GM21576 (cell line): Measurements from ENCODE around the gene COMMD1.
"Not testable (repeated sequence)": the region's sequence is repeated elsewhere in the genome, so short reads cannot be mapped to it uniquely, and the experiment has no call there.

Source experiments
- ATAC-seq: cut with Tn5 transposase; IDR thresholded peaks from one replicate; pipeline ENCODE4 v1.9.1; 2021; ENCODE audit warnings: mild to moderate bottlenecking, moderate library complexity; ENCODE audit not compliant: unreplicated experiment

The COMMD1 gene

DNA sequence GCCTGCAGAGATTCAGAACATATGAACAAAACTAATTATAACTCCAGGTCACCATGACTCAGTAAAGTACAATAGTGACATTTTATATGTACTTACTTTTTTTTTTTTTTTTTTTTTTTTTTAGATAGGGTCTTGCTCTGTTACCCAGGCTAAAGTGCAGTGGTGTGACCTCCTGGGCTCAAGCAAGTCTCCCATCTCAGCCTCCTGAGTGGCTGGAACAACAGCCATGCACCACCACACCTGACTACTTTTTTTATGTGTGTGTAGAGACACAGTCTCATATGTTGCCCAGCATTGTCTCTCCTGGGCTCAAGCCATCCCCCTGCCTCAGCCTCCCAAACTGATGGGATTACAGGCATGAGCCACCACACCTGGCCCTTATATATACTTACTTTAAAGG, 159.8 kb downstream of the COMMD1 start:
- no peak for ATAC-seq

DNA sequence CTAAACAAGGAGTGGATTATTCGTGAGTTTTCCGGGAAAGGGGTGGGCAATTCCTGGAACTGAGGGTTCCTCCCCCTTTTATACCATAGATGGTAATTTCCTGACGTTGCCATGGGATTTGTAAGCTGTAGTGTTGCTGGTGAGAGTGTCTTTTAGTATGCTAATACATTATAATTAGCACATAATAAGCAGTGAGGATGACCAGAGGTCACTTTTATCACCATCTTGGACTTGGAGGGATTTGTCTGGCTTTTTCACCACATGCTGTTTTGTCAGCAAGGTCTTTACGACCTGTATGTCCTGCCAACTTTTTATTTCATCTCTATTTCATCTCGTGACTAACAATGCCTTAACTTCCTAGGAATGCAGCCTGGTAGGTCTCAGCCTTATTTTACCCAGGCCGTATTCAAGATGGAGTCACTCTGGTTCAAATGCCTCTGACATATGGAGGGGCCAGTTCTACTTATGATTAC, 165.7 kb downstream of the COMMD1 start:
- no peak for ATAC-seq

DNA sequence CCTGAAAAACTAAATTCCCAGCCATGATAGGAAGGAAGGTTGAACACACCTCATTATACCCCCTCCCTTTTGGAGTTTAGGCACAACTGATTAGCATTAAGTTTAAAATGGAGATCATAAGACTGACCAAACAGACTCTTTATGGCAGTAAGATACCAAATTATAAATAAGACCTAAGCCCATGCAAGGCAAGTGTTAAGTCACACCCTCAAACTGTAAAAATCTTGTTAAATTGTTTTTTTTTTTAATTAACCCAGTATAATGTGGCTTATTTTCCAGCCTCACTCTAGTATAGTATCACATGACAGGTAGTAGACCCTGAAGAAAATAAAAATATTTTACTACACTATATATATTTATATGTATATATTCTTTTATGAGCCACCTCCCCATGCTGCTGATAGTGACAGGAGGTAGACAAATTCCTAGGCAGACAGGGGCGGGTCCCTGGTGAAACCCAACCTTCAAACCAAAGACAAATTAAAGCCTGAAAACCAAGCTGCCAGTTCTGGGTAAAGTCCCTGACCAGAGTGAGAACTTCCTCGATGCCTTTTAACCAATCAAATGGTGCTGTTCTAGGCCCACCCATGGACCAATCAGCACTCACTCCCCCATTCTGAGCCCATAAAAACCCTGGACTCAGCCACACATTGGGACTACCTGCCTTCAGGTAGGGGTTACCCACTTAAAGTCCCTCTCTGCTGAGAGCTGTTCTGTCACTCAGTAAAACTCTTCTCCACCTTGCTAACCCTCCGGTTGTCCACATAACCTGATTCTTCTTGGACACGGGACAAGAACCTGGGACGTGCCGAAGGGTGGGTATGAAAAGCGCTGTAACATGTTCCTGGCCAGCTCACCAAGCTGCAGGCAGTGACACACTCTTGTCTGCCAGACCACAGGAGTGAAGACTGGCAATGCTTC, 166.5 kb downstream of the COMMD1 start:
- no peak for ATAC-seq

DNA sequence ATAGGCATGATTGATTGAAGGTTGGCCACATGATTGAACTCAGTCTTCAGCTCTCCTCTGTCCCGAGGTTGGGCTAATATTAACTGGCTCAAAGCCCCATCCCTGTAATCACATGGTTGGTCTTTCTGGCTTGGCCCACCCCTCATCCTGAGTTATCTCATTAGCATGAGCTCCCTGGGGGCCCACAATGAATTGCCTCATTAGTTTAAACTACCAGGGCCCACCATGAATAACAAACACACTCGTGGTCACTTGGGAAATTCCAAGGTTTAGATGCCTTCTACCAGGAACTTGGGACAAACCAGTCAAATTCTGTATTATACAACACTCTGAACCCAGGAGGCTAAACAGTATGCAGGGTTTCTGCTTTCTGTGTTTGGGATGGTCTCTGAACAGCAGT, 168.8 kb downstream of the COMMD1 start:
- no peak for ATAC-seq

DNA sequence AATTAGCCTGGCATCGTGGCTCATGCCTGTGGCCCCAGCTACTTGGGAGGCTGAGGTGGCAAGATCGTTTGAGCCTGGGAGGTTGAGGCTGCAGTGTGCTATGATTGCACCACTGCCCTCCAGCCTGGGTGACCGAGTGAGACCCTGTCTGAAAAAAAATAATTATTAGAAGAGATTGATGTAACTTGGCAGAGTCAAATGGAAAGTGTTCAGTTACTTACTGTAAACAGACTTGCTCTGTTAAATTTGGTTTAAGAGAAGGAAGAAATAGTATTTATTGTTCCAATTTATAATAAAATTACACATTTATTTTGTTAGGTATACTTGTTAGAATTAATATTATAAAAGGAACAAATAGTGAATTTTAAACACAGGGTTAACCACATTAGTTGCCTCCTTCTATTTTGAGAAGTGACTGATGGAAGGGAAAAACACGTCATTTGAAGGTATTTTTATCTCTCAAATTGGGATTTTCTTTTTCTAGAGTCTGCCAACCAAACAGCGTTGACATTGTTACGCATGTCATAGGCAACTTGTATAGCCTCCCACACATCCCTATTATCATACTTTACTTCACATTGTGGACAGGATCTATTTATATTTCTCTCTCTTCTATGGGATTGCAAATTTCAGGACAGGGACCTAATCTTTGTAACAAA, 171.6 kb downstream of the COMMD1 start:
- no peak for ATAC-seq

DNA sequence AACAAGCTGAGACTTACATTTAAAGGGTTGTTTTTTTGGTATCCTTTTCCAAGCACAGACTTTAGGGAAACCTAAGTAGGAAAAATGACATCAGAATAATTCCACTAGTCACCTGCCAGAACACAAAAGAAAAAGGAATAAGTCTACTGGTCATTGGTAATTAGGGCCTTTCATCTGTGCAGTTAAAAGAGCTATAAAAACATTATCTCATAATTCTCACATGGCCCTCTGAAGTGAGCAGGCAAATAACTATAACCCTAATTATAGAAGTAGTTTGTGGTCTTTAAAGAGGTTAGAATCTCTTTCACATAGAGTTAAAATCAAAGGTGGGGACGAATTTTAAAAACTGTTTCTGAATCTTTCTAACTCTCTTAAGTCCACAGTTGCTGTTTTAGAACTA, 179.3 kb downstream of the COMMD1 start:
- ATAC-seq: no peak

DNA sequence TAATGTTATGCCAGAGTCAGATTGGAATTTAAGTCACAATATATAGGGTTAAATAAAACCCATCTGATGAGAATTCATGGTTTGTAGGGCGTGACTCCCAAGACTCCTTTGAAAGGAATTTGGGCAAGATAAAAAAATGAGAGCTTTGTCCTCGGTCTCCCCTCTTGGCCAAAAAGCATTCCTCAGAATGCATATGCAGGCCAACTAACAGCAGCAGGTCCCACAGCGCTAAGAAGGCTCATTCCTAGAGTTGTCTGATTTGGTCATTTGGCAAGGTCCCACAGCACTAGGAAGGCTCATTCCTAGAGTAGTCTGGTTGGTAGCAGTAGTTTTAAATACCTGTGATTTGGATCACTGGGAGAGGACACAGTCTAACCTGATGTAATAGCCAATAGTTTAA, 184.2 kb downstream of the COMMD1 start:
- no peak for ATAC-seq

DNA sequence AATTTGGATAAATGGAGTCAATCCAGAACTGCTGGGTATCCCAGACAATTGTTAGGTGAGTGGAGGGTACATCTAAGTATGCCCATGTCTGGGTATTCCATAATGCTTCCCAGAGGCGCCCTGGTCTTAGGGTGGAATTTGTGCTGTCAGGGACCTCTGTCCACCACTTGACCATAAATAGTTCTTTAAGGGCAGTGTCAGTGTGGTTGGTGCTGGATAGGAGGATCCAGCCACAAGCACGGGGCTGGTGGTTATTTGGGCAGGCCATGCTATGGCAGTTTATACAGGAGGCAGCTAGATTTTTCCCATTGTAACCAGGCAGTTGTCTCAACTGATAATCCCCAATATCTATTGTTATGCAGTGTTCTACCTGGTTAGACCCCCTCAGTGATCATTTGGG, 186.0 kb downstream of the COMMD1 start:
- no peak for ATAC-seq

DNA sequence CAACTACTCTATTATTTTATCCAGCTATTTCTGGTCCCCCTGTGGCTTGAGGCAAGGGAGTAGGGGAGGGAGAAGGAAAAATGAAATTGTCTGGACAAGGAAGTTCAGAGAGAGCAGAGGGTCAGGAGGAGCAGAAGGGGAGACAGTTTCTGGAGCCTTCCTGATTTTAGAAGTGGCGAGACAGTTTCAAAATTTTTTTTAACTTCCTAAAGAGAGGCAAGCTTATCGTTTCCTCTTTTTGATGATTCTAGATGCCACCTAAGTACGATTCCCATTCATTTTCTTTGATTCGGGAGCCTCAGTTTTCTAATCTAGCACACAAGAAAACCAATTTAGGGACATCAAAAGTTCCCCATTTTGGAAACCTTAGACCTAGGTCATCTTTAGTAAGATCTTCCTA, 193.6 kb downstream of the COMMD1 start:
- peak; percentile 17 for ATAC-seq

DNA sequence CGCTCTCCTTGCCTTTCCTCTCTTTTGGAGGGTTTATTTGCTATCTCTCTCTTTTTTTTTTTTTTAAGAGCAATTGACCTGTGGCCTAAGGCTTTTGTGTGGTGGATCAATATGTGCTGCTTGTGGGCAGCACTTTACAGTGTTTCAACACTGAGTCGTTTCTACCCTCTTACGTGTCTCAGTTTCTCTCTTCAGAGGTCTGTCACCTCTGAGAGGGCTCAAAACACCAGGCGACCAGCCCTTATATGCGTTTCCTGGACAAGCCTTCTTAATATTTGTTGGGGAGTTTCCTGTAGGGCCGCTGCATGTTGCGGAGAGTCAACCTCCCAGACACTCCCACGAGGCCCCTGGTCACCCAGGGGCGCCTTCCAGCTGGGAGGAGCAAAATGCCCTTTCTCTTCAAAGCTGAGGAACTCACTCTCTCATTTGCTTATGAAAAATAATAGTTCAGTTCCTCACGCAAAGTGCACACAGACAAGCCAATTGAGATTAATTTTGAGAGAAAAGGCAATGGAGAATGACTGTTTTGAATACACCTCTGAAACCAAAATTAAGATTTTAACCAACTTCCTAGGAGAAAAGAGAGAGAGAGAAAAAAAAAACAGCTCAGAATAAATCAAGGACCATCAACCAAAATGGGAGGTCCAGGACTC, 194.2 kb downstream of the COMMD1 start:
- peak; percentile 80 for ATAC-seq

DNA sequence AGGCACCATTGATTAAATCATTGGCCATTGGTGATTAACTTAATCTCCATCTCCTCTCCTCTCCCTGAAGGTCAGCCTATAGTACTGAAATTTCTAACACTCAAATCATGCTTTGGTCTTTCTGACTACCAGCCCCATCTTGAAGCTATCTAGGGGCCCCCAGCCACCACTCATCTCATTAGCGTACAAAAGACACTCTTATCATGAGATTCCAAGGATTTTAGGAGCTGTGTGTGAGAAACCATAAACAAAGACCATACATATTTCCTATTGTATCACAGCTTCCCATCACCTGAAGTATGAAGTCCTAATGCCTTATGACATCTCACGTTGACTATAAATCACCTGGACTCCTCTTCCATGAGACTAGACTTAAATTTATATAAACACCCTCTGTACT, 196.4 kb downstream of the COMMD1 start:
- ATAC-seq: no peak

DNA sequence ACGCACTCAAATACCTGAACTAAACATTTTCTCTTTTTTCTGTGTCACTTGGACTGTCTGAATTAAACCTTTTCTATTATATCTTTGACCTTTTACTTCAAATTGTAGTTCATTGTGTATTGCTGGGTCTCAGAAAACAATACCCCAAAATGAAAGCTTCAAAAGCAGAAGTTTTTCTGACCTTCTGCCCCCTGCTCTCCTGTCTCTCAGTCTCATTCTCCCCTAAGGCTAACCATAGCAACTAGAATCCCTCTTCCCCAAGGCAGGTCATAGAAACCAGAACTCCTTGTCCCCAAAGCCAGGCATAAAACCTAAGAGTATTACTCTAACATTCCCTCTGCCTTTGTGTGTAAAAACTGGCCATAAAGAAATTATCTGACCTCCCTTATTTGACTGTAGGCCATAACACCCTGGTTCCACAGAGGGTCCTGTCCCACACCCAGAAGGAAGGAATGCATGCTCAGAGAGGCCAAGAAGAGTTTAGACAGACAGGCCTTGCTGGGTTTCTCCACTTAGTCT, 197.0 kb downstream of the COMMD1 start:
- ATAC-seq: no peak

DNA sequence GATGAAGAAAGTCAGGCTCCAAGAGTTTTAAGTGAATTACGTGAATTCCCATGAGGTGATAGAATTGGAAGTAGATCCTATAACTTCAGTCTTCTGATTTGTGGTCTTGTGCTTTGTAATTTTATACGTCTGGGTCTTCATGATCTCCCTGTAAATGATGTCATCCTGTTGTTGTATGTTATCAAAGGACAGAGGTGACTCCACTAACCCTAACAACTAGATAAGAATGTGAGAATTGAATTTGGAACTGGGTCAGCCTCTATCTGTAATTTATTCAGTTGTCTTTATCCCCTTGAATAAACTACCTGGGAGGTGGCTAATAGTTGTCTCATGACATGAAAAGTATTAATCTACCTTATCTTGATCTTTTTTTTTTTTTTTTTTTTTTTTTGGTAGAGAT, 204.1 kb downstream of the COMMD1 start:
- no peak for ATAC-seq

DNA sequence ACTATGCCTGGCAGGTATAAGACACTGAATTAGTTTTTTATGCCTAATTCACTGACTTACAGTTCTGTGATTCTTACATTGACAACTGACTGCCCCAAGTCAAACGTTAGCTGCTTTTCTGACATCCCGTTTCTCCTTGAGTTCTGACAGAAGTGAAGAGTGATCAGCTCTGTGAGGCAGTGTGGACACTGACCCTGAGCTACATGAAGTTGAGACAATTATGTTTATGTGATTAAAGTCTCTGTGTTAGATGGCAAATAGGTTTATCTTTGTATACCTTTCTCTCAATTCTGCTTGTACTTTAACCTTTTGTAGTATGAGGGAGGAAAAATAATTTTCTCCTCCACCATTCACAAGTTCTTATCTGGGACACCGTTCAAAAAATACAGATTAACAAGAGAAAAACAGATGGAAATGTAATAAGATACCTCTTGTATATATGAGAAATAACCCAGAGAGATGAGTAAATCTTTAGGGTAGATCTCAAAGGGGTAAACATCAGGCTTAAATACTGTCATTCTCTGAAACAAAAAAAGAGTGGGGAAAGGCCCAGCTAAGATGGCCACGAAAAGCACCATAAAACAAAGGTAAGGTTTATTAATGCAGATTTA, 205.0 kb downstream of the COMMD1 start:
- no peak for ATAC-seq

DNA sequence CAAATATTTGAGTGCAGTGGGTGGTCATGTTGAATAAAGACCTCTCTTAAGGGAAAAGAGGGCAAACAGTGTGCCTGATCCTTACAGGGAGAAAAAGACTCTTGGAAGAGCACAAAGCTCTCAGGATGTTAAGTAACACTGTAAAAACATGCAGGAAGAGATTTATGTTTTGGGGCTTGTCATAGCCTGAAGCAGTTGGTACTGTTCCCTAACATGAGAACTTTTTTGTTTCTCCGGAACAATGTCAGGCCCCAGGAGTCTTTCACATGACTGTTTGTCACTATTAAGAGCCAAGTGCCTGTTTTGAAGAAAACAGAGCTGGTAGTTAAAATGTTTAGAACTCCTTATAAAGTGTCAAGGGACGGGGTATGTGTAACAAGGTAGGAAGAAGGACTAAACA, 206.7 kb downstream of the COMMD1 start:
- ATAC-seq: no peak

DNA sequence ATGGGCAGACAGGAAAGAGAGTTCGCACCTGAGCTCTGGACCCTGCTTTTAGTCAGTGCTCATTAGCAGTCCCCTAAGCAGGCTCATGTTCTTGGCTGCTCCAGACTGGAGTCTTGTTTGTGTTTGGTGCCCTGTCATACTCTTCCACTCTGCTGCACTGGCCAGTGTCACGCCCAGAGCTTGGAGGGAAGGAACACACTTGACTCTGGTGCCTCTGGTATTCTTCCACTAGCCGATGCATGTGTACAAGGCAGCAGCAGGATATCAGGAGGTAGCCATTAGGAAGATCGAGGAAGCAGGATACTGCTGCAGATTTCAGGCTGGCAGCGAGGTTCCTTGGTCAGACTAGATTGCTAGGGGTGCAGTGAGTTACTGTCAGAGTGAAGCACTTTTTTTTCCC, 209.1 kb downstream of the COMMD1 start:
- ATAC-seq: no peak

DNA sequence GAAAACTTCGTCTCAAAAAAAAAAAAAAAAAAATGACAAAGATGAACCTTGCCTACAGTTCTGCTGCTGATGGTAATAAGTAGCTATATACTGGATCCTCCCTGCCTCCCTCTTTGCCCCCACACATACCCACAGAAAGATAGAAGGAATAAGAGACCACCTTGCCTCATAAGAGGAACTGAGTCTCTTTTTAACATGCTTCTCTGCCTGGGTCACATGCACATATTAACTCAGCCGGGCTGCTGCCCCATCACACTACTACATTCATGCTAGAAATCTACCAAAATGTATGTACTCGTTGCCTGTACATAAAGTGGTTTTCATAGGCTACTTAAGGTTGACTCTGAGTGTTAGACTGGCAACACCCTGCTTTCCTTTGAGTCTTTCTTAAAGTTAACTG, 211.5 kb downstream of the COMMD1 start:
- no peak for ATAC-seq

DNA sequence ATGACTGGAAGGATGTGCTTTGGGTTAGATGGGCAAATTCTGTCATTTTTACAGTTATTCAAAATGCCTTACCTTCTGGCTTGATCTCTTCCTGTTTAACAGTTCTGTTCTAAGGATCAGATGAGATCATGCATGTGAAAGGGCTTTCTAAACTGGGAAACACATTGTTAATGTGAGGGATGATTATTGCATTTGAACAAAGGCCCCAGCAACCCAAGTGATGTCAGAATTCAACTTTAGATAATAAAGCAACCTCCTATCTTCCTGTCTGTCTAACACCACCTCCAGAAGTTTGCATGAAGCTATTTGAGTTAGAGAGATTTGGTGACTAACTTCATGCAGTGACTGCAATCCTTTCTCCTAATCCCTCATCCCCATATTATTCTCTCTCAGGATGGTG, 212.7 kb downstream of the COMMD1 start:
- ATAC-seq: no peak

DNA sequence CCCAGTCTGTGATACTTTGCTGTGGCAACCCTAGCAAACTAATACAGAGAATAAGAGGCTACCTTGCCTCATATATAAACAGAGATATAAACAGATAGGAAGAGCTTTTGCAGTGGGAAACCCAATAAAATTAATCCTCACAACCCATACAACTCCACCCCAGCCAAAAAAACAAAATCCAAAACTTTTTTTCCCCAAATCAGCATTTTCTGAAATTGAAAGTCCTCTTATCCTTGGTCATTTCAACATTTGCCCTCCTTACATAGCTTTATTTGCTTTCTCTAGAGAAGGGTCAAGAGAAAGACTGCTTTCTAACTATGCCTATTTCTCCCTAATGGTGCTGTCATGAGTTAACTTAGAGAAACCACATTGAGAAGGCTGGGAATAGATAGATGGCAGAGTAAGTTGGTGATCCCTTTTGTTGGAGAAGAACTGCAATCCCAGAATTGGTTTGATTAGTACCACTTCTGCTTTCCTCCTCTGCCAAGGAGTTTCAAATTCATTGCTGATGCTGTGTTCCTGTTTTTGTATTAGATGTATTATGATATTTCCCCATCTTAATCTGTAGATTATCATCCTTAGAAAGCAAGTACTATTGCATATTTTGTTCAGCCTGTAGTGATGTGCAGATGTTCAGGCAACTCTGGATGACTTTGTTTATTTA, 214.0 kb downstream of the COMMD1 start:
- no peak for ATAC-seq

DNA sequence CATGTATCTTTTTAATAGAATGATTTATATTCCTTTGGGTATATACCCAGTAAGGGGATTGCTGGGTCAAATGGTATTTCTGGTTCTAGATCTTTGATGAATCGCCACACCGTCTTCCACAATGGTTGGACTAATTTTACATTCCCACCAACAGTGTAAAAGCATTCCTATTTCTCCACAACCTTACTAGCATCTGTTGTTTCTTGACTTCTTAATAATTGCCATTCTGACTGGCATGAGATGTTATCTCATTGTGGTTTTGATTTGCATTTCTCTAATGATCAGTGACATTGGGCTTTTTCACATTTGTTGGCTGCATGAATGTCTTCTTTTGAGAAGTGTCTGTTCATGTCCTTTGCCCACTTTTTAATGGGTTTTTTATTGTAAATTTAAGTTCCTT, 220.8 kb downstream of the COMMD1 start:
- not testable (repeated sequence) for ATAC-seq
